Endothelial cell of umbilical vein (primary cell): Measurements from ENCODE around the gene SYNCRIP. TPM values are rescaled to one million over a fixed set of nuclear protein-coding genes. Genes with fewer than 3 reads are reported as not detected.

Experiments used
- BruUV-seq: library from RNA; stranded (reverse); fragments of 400-500 nt; replicated peaks from 2 replicates; lab custom pipeline; 2021; lab: Mats Ljungman, UMichigan
- CTCF ChIA-PET: fragments of 300-600, 350-600 bp; sonication (Branson Sonifier 250); formaldehyde crosslinking; loops from one replicate; lab custom pipeline; 2021; ENCODE audit warnings: antibody characterized with exemption, inconsistent platforms; lab: Charles Lee
- POLR2A ChIA-PET: fragments of 300-600, 350-600 bp; sonication (Branson Sonifier 250); formaldehyde crosslinking; loops from one replicate; lab custom pipeline; 2021; ENCODE audit warnings: antibody characterized with exemption, inconsistent platforms; lab: Charles Lee
- DNase-seq: peaks from one replicate; pipeline ENCODE4 v3.0.0-alpha.2; 2011; ENCODE audit warnings: low read depth, low spot score
- FAIRE-seq: peaks from 2 replicates; lab custom pipeline; 2011; peaks lifted over from hg19 to GRCh38; lab: Jason Lieb, UNC
- H2AFZ ChIP-seq: 2 replicates; pipeline ENCODE4 v1.6.0; 2012; ENCODE audit warnings: low read depth, low read length, control low read depth, inconsistent platforms
- H3K27ac ChIP-seq: 2 replicates; pipeline ENCODE4 v1.5.1; 2011; ENCODE audit warnings: low read depth, mild to moderate bottlenecking, control low read depth, low read length, moderate library complexity; ENCODE audit not compliant: insufficient read depth
- H3K27me3 ChIP-seq, 2 experiments: 2 replicates each; pipeline versions ENCODE4 v1.6.0 to v1.6.1; 2011; ENCODE audit warnings: low read length in 2 of 2, mixed read lengths in 1 of 2; ENCODE audit not compliant: control insufficient read depth in 2 of 2, insufficient read depth in 2 of 2
- H3K36me3 ChIP-seq, 2 experiments: 2 replicates in 1 of 2; 3 replicates in 1 of 2; pipeline ENCODE4 v1.5.1; 2011; ENCODE audit warnings: low read length in 2 of 2, mild to moderate bottlenecking in 1 of 2, moderate library complexity in 1 of 2; ENCODE audit not compliant: control insufficient read depth in 2 of 2, insufficient read depth in 2 of 2; ENCODE audit errors: extremely low read depth in 1 of 2
- H3K4me1 ChIP-seq: 3 replicates; pipeline ENCODE4 v1.5.1; 2011; ENCODE audit warnings: mild to moderate bottlenecking, low read length; ENCODE audit not compliant: control insufficient read depth, insufficient read depth; ENCODE audit errors: extremely low read depth
- H3K4me2 ChIP-seq: 2 replicates; pipeline ENCODE4 v1.6.1; 2011; ENCODE audit warnings: low read length, control low read depth, mixed read lengths; ENCODE audit not compliant: insufficient read depth
- H3K4me3 ChIP-seq, 3 experiments: fragments of 200-600 bp in 1 of 3; sonication (generic), shearing (Covaris generic) in 1 of 3; replicated peaks in 1 of 3; 2 replicates each; pipeline ENCODE4 v1.5.1; 2011 to 2016; ENCODE audit warnings: control low read depth in 3 of 3, low read length in 3 of 3, mild to moderate bottlenecking in 2 of 3, inconsistent platforms in 1 of 3, low read depth in 1 of 3, moderate library complexity in 1 of 3; ENCODE audit not compliant: insufficient read depth in 1 of 3
- H3K79me2 ChIP-seq: 2 replicates; pipeline ENCODE4 v1.6.0; 2012; ENCODE audit warnings: low read length, inconsistent platforms; ENCODE audit not compliant: control insufficient read depth, insufficient read depth
- H3K9ac ChIP-seq: replicated peaks from 2 replicates; pipeline ENCODE3; 2011; ENCODE audit warnings: low read length, control low read depth; ENCODE audit not compliant: insufficient read depth; ENCODE audit errors: extremely low read depth
- H3K9me1 ChIP-seq: replicated peaks from 3 replicates; pipeline ENCODE4 v1.6.0; 2011; ENCODE audit warnings: mild to moderate bottlenecking, low read length; ENCODE audit not compliant: control insufficient read depth, insufficient read depth; ENCODE audit errors: extremely low read depth
- H3K9me3 ChIP-seq: replicated peaks from 2 replicates; pipeline ENCODE4 v1.5.1; 2012; ENCODE audit warnings: low read length, inconsistent platforms; ENCODE audit not compliant: control insufficient read depth, insufficient read depth
- H4K20me1 ChIP-seq: replicated peaks from 2 replicates; pipeline ENCODE3; 2011; ENCODE audit warnings: mild to moderate bottlenecking, low read length; ENCODE audit not compliant: control insufficient read depth, insufficient read depth; ENCODE audit errors: extremely low read depth
- EZH2 ChIP-seq: IDR thresholded peaks from 2 replicates; pipeline ENCODE4 v1.6.1; 2012; ENCODE audit warnings: borderline replicate concordance, low read depth, mild to moderate bottlenecking, moderate library complexity, low read length, inconsistent platforms; ENCODE audit not compliant: severe bottlenecking
- GATA2 ChIP-seq: IDR thresholded peaks from 2 replicates; pipeline ENCODE4 v1.7.0; 2011; ENCODE audit warnings: low read depth, mild to moderate bottlenecking, moderate library complexity, mixed read lengths, low read length; ENCODE audit not compliant: insufficient read length, insufficient read depth
- JUN ChIP-seq: IDR thresholded peaks from 2 replicates; pipeline ENCODE4 v1.6.1; 2011; ENCODE audit warnings: borderline replicate concordance, low read depth; ENCODE audit not compliant: insufficient read length, insufficient read depth
- MAX ChIP-seq: IDR thresholded peaks from 2 replicates; pipeline ENCODE4 v1.6.1; 2011; ENCODE audit not compliant: insufficient read depth, insufficient read length
- MYC ChIP-seq: IDR thresholded peaks from one replicate; pipeline ENCODE4 v1.6.1; 2011; ENCODE audit warnings: mild to moderate bottlenecking, low read depth, low read length
- POLR2AphosphoS5 ChIP-seq: IDR thresholded peaks from 2 replicates; pipeline ENCODE4 v1.6.1; 2012; ENCODE audit warnings: low read depth, mild to moderate bottlenecking, control low read depth, low read length, moderate library complexity; ENCODE audit not compliant: insufficient read depth
- dilution Hi-C: fragments of 300-500 bp; cut with MboI; formaldehyde crosslinking; loops from one replicate; pipeline ENCODE4 v1.15.0; 2019; ENCODE audit warnings: low sequenced_read_pairs; ENCODE audit not compliant: extremely low pct_ligation_motif_present
- intact Hi-C: fragments of 100-400 bp; cut with micrococcal nuclease; formaldehyde crosslinking; loops from one replicate; pipeline ENCODE4 v1.10.0; 2022
- polyA plus RNA-seq, 4 experiments: library from polyadenylated mRNA; depleted of rRNA in 3 of 4; stranded (reverse) in 3 of 4; unstranded in 1 of 4; fragments of >200 nt; gene quantifications; 2 replicates each; pipeline versions ENCODE4 v1.2.1 to v1.2.3, GENCODE V29; 2011 to 2012; ENCODE audit warnings: missing spikeins in 1 of 4
- total RNA-seq: library from RNA; stranded (reverse); gene quantifications from 2 replicates; pipeline ENCODE4 v1.2.3, GENCODE V29; 2021

SYNCRIP gene
- total and polyA plus RNA-seq, 2 donors (not counting 3 experiments of a cell fraction or from before 2014, with no cell fraction given): 16.3 to 155 TPM

GRCh38 chr6:85602100-85602499, 40.6 kb downstream of the SYNCRIP start:
- no TSS peak for BruUV-seq
- DNase-seq (no peak), FAIRE-seq (no peak)
- Histone ChIP-seq H3K9me3 (no peaks in the 10 kb centered on the region), H3K9me1 (no peaks in the 10 kb centered on the region), H3K4me3 (no peak overlapping the region), H3K4me1 (no peaks in the 10 kb centered on the region), H3K36me3 (peaks cover 0 to 7% of the 10 kb centered on the region in 2 experiments), H3K27ac (no peak overlapping the region), H3K4me2 (no peak overlapping the region), H3K27me3 (no peaks in the 10 kb centered on the region), H2AFZ (no peak overlapping the region), H3K79me2 (no peaks in the 10 kb centered on the region), H3K9ac (no peak overlapping the region), H4K20me1 (no peaks in the 10 kb centered on the region)
- POLR2A ChIA-PET: no interaction called here
- CTCF ChIA-PET: interaction anchor here (1.6 kb wide), 1 partner anchor 74 kb away, joined by 4 read pairs; no protein-coding TSS in a partner anchor
- dilution Hi-C loops (no loop called here), intact Hi-C loops (no loop called here)
- TF ChIP-seq GATA2 (no peak), MYC (no peak)

GRCh38 chr6:85600713-85601313, 41.9 kb downstream of the SYNCRIP start:
- Histone ChIP-seq H3K79me2 (no peaks in the 10 kb centered on the region), H2AFZ (no peak overlapping the region), H3K4me1 (no peaks in the 10 kb centered on the region), H3K27ac (no peak overlapping the region), H3K4me3 (no peak overlapping the region), H3K27me3 (no peaks in the 10 kb centered on the region), H3K36me3 (peaks cover 0 to 2% of the 10 kb centered on the region in 2 experiments), H3K9me1 (no peaks in the 10 kb centered on the region), H3K9me3 (no peaks in the 10 kb centered on the region), H3K9ac (no peak overlapping the region), H3K4me2 (no peak overlapping the region), H4K20me1 (no peaks in the 10 kb centered on the region)
- no TSS peak for BruUV-seq
- no peak for FAIRE-seq
- ChIA-PET CTCF (no interaction called here), POLR2A (no interaction called here)
- dilution Hi-C loops: no loop called here
- DNase-seq: no peak
- intact Hi-C loops: no loop called here
- TF ChIP-seq POLR2AphosphoS5 (no peak), JUN (no peak), EZH2 (no peak), GATA2 (no peak), MAX (no peak), MYC (no peak)
